RWPE2 (cell line): ENCODE results near the gene PPP4R3A.
A peak's percentile ranks its signal among the peaks of the same experiment; 100 is the strongest.

Source experiments
- ATAC-seq: fragments of 200-7000 bp; cut with Tn5 transposase; 3 replicates; pipeline ENCODE4 v1.9.1; 2021; ENCODE audit warnings: low read depth
- DNase-seq: peaks from one replicate; pipeline ENCODE4 v3.0.0-alpha.2; 2020; ENCODE audit warnings: low spot score
- H3K27ac ChIP-seq: fragments of 450-650 bp; 2 replicates; pipeline ENCODE4 v1.5.1; 2017; ENCODE audit warnings: mild to moderate bottlenecking; ENCODE audit not compliant: poor library complexity, severe bottlenecking
- H3K27me3 ChIP-seq: fragments of 250-450 bp; sonication (Bioruptor Pico); 2 replicates; pipeline ENCODE4 v1.5.1; 2021; ENCODE audit warnings: mild to moderate bottlenecking, moderate library complexity; ENCODE audit not compliant: insufficient read depth, poor library complexity, severe bottlenecking
- H3K36me3 ChIP-seq: fragments of 250-450 bp; sonication (Bioruptor Pico); 2 replicates; pipeline ENCODE4 v1.5.1; 2020; ENCODE audit warnings: low read depth, mild to moderate bottlenecking, moderate library complexity
- H3K4me1 ChIP-seq: fragments of 250-450 bp; sonication (Bioruptor Pico); 2 replicates; pipeline ENCODE4 v1.5.1; 2021; ENCODE audit warnings: mild to moderate bottlenecking, moderate library complexity; ENCODE audit not compliant: insufficient read depth, poor library complexity, severe bottlenecking
- H3K4me3 ChIP-seq: fragments of 250-450 bp; sonication (Bioruptor Pico); 2 replicates; pipeline ENCODE4 v1.5.1; 2021; ENCODE audit warnings: mild to moderate bottlenecking, moderate library complexity; ENCODE audit not compliant: severe bottlenecking
- H3K9me3 ChIP-seq: fragments of 250-450 bp; sonication (Bioruptor Pico); 2 replicates; pipeline ENCODE4 v1.5.1; 2021; ENCODE audit warnings: mild to moderate bottlenecking, moderate library complexity; ENCODE audit not compliant: severe bottlenecking
- CTCF ChIP-seq: fragments of 450-650 bp; IDR thresholded peaks from one replicate; pipeline ENCODE4 v1.5.1; 2017; ENCODE audit warnings: mild to moderate bottlenecking, moderate library complexity; ENCODE audit not compliant: poor library complexity, severe bottlenecking

Gene PPP4R3A

GRCh38 chr14:91510171-91511042 is at the start of gene PPP4R3A:
PPP4R3A (minus strand) TSS chr14:91510310; CDS start chr14:91509647, 663 bp downstream.
- Histone ChIP-seq H3K4me1 (peaks cover 4% of the 10 kb centered on the region), H3K27ac (peak within 1 kb of the TSS; percentile 89), H3K4me3 (peak within 1 kb of the TSS; percentile 78), H3K27me3 (no peaks in the 10 kb centered on the region), H3K9me3 (no peaks in the 10 kb centered on the region), H3K36me3 (peaks cover 32% of the 10 kb centered on the region)
- ATAC-seq = peak; percentile 88
- no peak for TF ChIP-seq CTCF
- peak; percentile 97 for DNase-seq

- no peaks in the 10 kb centered on the region for H3K9me3 ChIP-seq
- H3K4me3 ChIP-seq = no peak overlapping the region
- no peak for DNase-seq
- no peak for ATAC-seq
- no peak overlapping the region for H3K27ac ChIP-seq
- no peaks in the 10 kb centered on the region for H3K4me1 ChIP-seq
- no peak for TF ChIP-seq CTCF
- H3K27me3 ChIP-seq = no peaks in the 10 kb centered on the region
- no peaks in the 10 kb centered on the region for H3K36me3 ChIP-seq
Measured at GRCh38 chr14:91555531-91555930, 45.4 kb upstream of the PPP4R3A start.

GRCh38 chr14:91554535-91555332 is 44.6 kb upstream of the PPP4R3A start:
- ATAC-seq = no peak
- no peaks in the 10 kb centered on the region for H3K4me1 ChIP-seq
- H3K36me3 ChIP-seq = no peaks in the 10 kb centered on the region
- no peak for DNase-seq
- TF ChIP-seq CTCF = no peak
- H3K9me3 ChIP-seq = no peaks in the 10 kb centered on the region
- no peak overlapping the region for H3K4me3 ChIP-seq
- no peaks in the 10 kb centered on the region for H3K27me3 ChIP-seq
- no peak overlapping the region for H3K27ac ChIP-seq

- no peak for TF ChIP-seq CTCF
Measured at GRCh38 chr14:91548108-91548507, 38.0 kb upstream of the PPP4R3A start.

More at GRCh38 chr14:91548108-91548507, 38.0 kb upstream of the PPP4R3A start:
- Histone ChIP-seq H3K36me3 (no peaks in the 10 kb centered on the region), H3K4me3 (no peak overlapping the region), H3K27me3 (no peaks in the 10 kb centered on the region), H3K4me1 (no peaks in the 10 kb centered on the region), H3K27ac (no peak overlapping the region), H3K9me3 (no peaks in the 10 kb centered on the region)
- DNase-seq (no peak), ATAC-seq (no peak)
